HepG2 (cell line): Measurements from ENCODE around the gene SLC17A9. TPM values are rescaled to one million over a fixed set of nuclear protein-coding genes. Genes with fewer than 3 reads are reported as not detected.
A peak's percentile ranks its signal among the peaks of the same experiment; 100 is the strongest.

Experiments
- BRD4 ChIP-seq: sonication (generic); formaldehyde crosslinking; IDR thresholded peaks from 2 replicates; pipeline ENCODE4 v1.4.0; 2020; ENCODE audit warnings: missing genetic modification reagents
- DNMT1 ChIP-seq: sonication (generic); formaldehyde crosslinking; IDR thresholded peaks from 2 replicates; pipeline ENCODE4 v1.5.1; 2020; ENCODE audit warnings: mild to moderate bottlenecking, missing genetic modification reagents
- HDAC1 ChIP-seq: sonication (generic); formaldehyde crosslinking; IDR thresholded peaks from 2 replicates; pipeline ENCODE4 v1.5.1; 2020; ENCODE audit warnings: mild to moderate bottlenecking, missing genetic modification reagents
- HDAC2 ChIP-seq: sonication (generic); formaldehyde crosslinking; IDR thresholded peaks from 2 replicates; pipeline ENCODE4 v1.4.0; 2020; ENCODE audit warnings: missing genetic modification reagents
- HES4 ChIP-seq: sonication (generic); formaldehyde crosslinking; IDR thresholded peaks from 2 replicates; pipeline ENCODE4 v1.9.0; 2021; ENCODE audit warnings: mild to moderate bottlenecking, missing genetic modification reagents, borderline replicate concordance
- HIVEP1 ChIP-seq: sonication (generic); formaldehyde crosslinking; IDR thresholded peaks from 2 replicates; pipeline ENCODE4 v1.4.0; 2020; ENCODE audit warnings: mild to moderate bottlenecking, missing genetic modification reagents
- KAT2B ChIP-seq: fragments of 150-350 bp; IDR thresholded peaks from 2 replicates; pipeline ENCODE4 v1.6.1; 2014; ENCODE audit warnings: low read depth, low read length, borderline replicate concordance
- MAFK ChIP-seq, 2 experiments: IDR thresholded peaks in 1 of 2; conservative IDR thresholded peaks in 1 of 2; 2 replicates each; pipeline ENCODE4 v1.6.1; 2011; ENCODE audit warnings: improper control_type of control experiment in 2 of 2, low read length in 2 of 2
- MYNN ChIP-seq: sonication (generic); formaldehyde crosslinking; IDR thresholded peaks from 2 replicates; pipeline ENCODE4 v1.4.0; 2020; ENCODE audit warnings: mild to moderate bottlenecking, low read depth, missing genetic modification reagents
- NR2F6 ChIP-seq, 2 experiments: IDR thresholded peaks; 2 replicates each; pipeline ENCODE4 v1.6.1; 2016; ENCODE audit warnings: antibody characterized with exemption in 1 of 2, mild to moderate bottlenecking in 1 of 2
- SKI ChIP-seq: fragments of 450-650 bp; IDR thresholded peaks from one replicate; pipeline ENCODE4 v1.6.1; 2018; ENCODE audit warnings: mild to moderate bottlenecking; ENCODE audit not compliant: partially characterized antibody
- SP5 ChIP-seq: IDR thresholded peaks from 2 replicates; pipeline ENCODE4 v1.6.1; 2016; ENCODE audit warnings: low read depth, borderline replicate concordance
- STAT5B ChIP-seq: sonication (generic); formaldehyde crosslinking; IDR thresholded peaks from 2 replicates; pipeline ENCODE4 v1.4.0; 2020; ENCODE audit warnings: missing genetic modification reagents
- YY1 ChIP-seq: IDR thresholded peaks from 2 replicates; pipeline ENCODE4 v1.6.1; 2011; ENCODE audit warnings: low read length, low read depth, moderate library complexity, mild to moderate bottlenecking; ENCODE audit not compliant: insufficient read depth, insufficient replicate concordance
- ZBTB1 ChIP-seq: sonication (generic); formaldehyde crosslinking; IDR thresholded peaks from 2 replicates; pipeline ENCODE4 v1.4.0; 2020; ENCODE audit warnings: missing genetic modification reagents, borderline replicate concordance
- ZBTB8A ChIP-seq: sonication (generic); formaldehyde crosslinking; IDR thresholded peaks from 2 replicates; pipeline ENCODE4 v1.4.0; 2020; ENCODE audit warnings: mild to moderate bottlenecking, low read depth, missing genetic modification reagents, borderline replicate concordance
- ZFX ChIP-seq: sonication (generic); formaldehyde crosslinking; IDR thresholded peaks from 2 replicates; pipeline ENCODE4 v1.4.0; 2020; ENCODE audit warnings: mild to moderate bottlenecking, low read depth, missing genetic modification reagents, moderate library complexity
- ZMYM4 ChIP-seq: sonication (generic); formaldehyde crosslinking; IDR thresholded peaks from 2 replicates; pipeline ENCODE4 v1.8.1; 2023; ENCODE audit warnings: mild to moderate bottlenecking, missing genetic modification reagents
- ZNF570 ChIP-seq: sonication (generic); formaldehyde crosslinking; IDR thresholded peaks from 2 replicates; pipeline ENCODE4 v1.4.0; 2020; ENCODE audit warnings: mild to moderate bottlenecking, missing genetic modification reagents, borderline replicate concordance
- ZNF629 ChIP-seq: sonication (generic); formaldehyde crosslinking; conservative IDR thresholded peaks from 2 replicates; pipeline ENCODE4 v1.5.0; 2020; ENCODE audit warnings: missing genetic modification reagents
- polyA plus RNA-seq, 8 experiments: library from polyadenylated mRNA; depleted of rRNA in 3 of 8; stranded (reverse) in 7 of 8; unstranded in 1 of 8; fragments of >200 nt; fragmentation: Illumina TruSeq in 4 of 8; extraction: Trizol in 4 of 8; gene quantifications; 2 replicates each; pipeline versions ENCODE4 v1.2.1 to v1.2.3, GENCODE V29; 2011 to 2016; ENCODE audit warnings: low read depth in 4 of 8, missing spikeins in 1 of 8, mixed read lengths in 1 of 8; ENCODE audit not compliant: insufficient read depth in 1 of 8
- total RNA-seq, 5 experiments: library from RNA; depleted of rRNA; stranded (reverse); fragments of >200 nt; fragmentation: Illumina TruSeq; extraction: Trizol; gene quantifications; 2 replicates each; pipeline ENCODE4 v1.2.3, GENCODE V29; 2016; ENCODE audit warnings: low read depth in 1 of 5
- TF ChIP-seq, protein P1 (sequence below): sonication (generic); formaldehyde crosslinking; IDR thresholded peaks from 2 replicates; pipeline ENCODE4 v1.4.0; 2020; ENCODE audit warnings: missing genetic modification reagents, borderline replicate concordance
- TF ChIP-seq, protein P2 (sequence below): sonication (generic); formaldehyde crosslinking; IDR thresholded peaks from 2 replicates; pipeline ENCODE4 v1.8.0; 2022; ENCODE audit warnings: low read depth, missing genetic modification reagents
- TF ChIP-seq, protein P3 (sequence below): sonication (generic); formaldehyde crosslinking; IDR thresholded peaks from 2 replicates; pipeline ENCODE4 v1.5.0; 2020; ENCODE audit warnings: mild to moderate bottlenecking, missing genetic modification reagents

Gene SLC17A9
- total and polyA plus RNA-seq, 2 of the 13 experiments (the other 11 are each of a cell fraction or from before 2014, with no cell fraction given), result 110 to 191 TPM

DNA sequence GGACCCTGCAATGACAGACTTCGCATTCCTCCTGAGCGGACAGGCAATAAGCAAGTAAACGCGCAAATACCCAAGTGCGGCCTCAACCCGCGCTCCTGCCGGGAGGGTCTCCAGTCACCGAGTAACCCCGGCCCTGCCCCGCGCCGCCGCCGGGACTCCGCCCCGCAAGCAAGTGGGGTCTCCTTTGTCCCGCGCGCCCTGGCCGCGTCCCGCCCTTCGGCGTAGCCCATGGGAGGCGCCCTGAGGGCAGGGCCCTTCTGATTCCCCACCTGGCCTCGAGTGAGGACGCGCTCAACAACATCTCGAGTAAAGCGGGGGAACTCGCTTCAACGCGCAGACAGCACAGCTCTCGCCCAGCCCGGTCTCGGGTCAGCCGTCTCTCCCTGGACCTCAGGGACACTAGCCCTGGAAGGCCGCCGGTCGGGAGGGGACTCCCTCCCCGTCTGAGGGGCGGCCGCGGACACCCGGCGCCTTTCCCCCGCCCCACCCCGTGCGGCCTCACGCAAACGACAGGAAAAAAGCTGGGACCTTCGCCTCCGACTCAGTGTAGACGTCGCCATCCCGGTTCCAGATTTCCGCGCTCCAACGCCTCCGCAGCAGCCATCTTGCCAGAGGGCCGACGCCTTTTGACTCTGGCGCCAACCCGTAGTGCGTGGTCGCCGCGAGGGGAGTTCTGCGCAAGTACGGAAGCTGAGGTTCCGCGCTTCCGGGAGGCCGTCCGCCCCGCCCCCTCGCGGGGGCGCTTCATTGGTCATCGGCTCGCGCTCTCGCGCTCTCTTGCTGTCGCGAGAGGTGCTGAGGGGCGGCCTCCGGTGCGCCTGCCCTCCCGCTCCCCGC lies 15.0 kb upstream of the SLC17A9 start (continued):
- TF ChIP-seq, protein P1, sequence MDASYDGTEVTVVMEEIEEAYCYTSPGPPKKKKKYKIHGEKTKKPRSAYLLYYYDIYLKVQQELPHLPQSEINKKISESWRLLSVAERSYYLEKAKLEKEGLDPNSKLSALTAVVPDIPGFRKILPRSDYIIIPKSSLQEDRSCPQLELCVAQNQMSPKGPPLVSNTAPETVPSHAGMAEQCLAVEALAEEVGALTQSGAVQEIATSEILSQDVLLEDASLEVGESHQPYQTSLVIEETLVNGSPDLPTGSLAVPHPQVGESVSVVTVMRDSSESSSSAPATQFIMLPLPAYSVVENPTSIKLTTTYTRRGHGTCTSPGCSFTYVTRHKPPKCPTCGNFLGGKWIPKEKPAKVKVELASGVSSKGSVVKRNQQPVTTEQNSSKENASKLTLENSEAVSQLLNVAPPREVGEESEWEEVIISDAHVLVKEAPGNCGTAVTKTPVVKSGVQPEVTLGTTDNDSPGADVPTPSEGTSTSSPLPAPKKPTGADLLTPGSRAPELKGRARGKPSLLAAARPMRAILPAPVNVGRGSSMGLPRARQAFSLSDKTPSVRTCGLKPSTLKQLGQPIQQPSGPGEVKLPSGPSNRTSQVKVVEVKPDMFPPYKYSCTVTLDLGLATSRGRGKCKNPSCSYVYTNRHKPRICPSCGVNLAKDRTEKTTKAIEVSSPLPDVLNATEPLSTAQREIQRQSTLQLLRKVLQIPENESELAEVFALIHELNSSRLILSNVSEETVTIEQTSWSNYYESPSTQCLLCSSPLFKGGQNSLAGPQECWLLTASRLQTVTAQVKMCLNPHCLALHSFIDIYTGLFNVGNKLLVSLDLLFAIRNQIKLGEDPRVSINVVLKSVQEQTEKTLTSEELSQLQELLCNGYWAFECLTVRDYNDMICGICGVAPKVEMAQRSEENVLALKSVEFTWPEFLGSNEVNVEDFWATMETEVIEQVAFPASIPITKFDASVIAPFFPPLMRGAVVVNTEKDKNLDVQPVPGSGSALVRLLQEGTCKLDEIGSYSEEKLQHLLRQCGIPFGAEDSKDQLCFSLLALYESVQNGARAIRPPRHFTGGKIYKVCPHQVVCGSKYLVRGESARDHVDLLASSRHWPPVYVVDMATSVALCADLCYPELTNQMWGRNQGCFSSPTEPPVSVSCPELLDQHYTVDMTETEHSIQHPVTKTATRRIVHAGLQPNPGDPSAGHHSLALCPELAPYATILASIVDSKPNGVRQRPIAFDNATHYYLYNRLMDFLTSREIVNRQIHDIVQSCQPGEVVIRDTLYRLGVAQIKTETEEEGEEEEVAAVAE (CRISPR knock-in tag), result peak; percentile 94
- TF ChIP-seq, protein P2, sequence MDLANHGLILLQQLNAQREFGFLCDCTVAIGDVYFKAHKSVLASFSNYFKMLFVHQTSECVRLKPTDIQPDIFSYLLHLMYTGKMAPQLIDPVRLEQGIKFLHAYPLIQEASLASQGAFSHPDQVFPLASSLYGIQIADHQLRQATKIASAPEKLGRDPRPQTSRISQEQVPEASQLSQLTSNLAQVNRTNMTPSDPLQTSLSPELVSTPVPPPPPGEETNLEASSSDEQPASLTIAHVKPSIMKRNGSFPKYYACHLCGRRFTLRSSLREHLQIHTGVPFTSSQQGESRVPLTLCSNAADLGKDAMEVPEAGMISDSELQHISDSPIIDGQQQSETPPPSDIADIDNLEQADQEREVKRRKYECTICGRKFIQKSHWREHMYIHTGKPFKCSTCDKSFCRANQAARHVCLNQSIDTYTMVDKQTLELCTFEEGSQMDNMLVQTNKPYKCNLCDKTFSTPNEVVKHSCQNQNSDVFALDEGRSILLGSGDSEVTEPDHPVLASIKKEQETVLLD, result peak; percentile 94
- TF ChIP-seq KAT2B (no peak), ZNF570 (CRISPR knock-in tag) (peak; percentile 95; the same call in 1 of the 2 replicates), YY1 (peak; percentile 97), BRD4 (CRISPR knock-in tag) (peak; percentile 96), MYNN (CRISPR knock-in tag) (peak; percentile 98), MAFK (conservative IDR thresholded peaks at IDR 0.05 in 1 of 2, IDR thresholded peaks at IDR 0.05 in 1 of 2; ENCODE audit: low read length in 2 of 2) (no peak), HES4 (CRISPR knock-in tag) (peak; percentile 95), NR2F6 (IDR thresholded peaks at IDR 0.05) (no peak), NR2F6 (CRISPR knock-in tag; IDR thresholded peaks at IDR 0.05) (peak; percentile 79), HDAC1 (CRISPR knock-in tag) (peak; percentile 99), ZNF629 (CRISPR knock-in tag) (peak; percentile 35), SP5 (CRISPR knock-in tag) (peak; percentile 80), SKI (peak; percentile 47), HDAC2 (CRISPR knock-in tag) (peak; percentile 90), ZFX (CRISPR knock-in tag) (peak; percentile 98), DNMT1 (CRISPR knock-in tag) (peak; percentile 85; the same call in 1 of the 2 replicates), STAT5B (CRISPR knock-in tag) (no peak), ZMYM4 (peak; percentile 80), HIVEP1 (CRISPR knock-in tag) (peak; percentile 94), ZBTB1 (CRISPR knock-in tag) (peak; percentile 46; the same call in 1 of the 2 replicates), ZBTB8A (CRISPR knock-in tag) (peak; percentile 97)
- TF ChIP-seq, protein P3, sequence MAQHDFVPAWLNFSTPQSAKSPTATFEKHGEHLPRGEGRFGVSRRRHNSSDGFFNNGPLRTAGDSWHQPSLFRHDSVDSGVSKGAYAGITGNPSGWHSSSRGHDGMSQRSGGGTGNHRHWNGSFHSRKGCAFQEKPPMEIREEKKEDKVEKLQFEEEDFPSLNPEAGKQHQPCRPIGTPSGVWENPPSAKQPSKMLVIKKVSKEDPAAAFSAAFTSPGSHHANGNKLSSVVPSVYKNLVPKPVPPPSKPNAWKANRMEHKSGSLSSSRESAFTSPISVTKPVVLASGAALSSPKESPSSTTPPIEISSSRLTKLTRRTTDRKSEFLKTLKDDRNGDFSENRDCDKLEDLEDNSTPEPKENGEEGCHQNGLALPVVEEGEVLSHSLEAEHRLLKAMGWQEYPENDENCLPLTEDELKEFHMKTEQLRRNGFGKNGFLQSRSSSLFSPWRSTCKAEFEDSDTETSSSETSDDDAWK (CRISPR knock-in tag), result no peak
